IMR-90 (cell line): ENCODE results near the gene MRPL33. TPM values are rescaled to one million over a fixed set of nuclear protein-coding genes. Genes with fewer than 3 reads are reported as not detected.

Experiments
- ATAC-seq: fragments of 200-7000 bp; cut with Tn5 transposase; 2 replicates; pipeline ENCODE4 v1.9.1; 2020; ENCODE audit warnings: low read depth, mild to moderate bottlenecking, moderate library complexity
- BruUV-seq: library from RNA; stranded (reverse); fragments of 400-500 nt; replicated peaks from 2 replicates; lab custom pipeline; 2021; lab: Mats Ljungman, UMichigan
- CTCF ChIA-PET: fragments of 300-600 bp; formaldehyde crosslinking; extraction: SDS; loops from one replicate; lab custom pipeline; 2021; ENCODE audit warnings: antibody characterized with exemption; lab: Yijun Ruan, JAX
- POLR2A ChIA-PET: fragments of 300-600 bp; sonication (Branson Sonifier 250); formaldehyde crosslinking; loops from one replicate; lab custom pipeline; 2022; ENCODE audit warnings: antibody characterized with exemption; ENCODE audit not compliant: unreplicated experiment; lab: Charles Lee
- DNase-seq: peaks from one replicate; pipeline ENCODE4 v3.0.0; 2013
- H2AFZ ChIP-seq: replicated peaks from 2 replicates; pipeline ENCODE3; 2013; ENCODE audit warnings: low read length, mild to moderate bottlenecking; ENCODE audit not compliant: poor library complexity
- H2AK5ac ChIP-seq: 2 replicates; pipeline ENCODE4 v1.6.1; 2013; ENCODE audit warnings: low read depth, low read length, inconsistent platforms
- H2AK9ac ChIP-seq: replicated peaks from 2 replicates; pipeline ENCODE3; 2013; ENCODE audit warnings: mild to moderate bottlenecking, low read depth, low read length, moderate library complexity; ENCODE audit not compliant: poor library complexity
- H2BK120ac ChIP-seq: 2 replicates; pipeline ENCODE4 v1.6.1; 2013; ENCODE audit warnings: low read depth, low read length, inconsistent platforms
- H2BK15ac ChIP-seq: 3 replicates; pipeline ENCODE4 v1.6.1; 2013; ENCODE audit warnings: low read depth, low read length, inconsistent platforms
- H2BK20ac ChIP-seq: 2 replicates; pipeline ENCODE4 v1.6.1; 2013; ENCODE audit warnings: low read depth, mild to moderate bottlenecking, inconsistent platforms, low read length, moderate library complexity
- H2BK5ac ChIP-seq: 2 replicates; pipeline ENCODE4 v1.6.1; 2013; ENCODE audit warnings: mild to moderate bottlenecking, low read depth, low read length, inconsistent platforms; ENCODE audit not compliant: poor library complexity, severe bottlenecking
- H3K14ac ChIP-seq: replicated peaks from 2 replicates; pipeline ENCODE4 v1.6.1; 2013; ENCODE audit warnings: low read depth, low read length, inconsistent platforms
- H3K18ac ChIP-seq: 2 replicates; pipeline ENCODE4 v1.6.1; 2013; ENCODE audit warnings: low read depth, low read length, control low read depth
- H3K23ac ChIP-seq: 2 replicates; pipeline ENCODE4 v1.6.1; 2013; ENCODE audit warnings: low read depth, low read length, inconsistent platforms
- H3K27ac ChIP-seq: 2 replicates; pipeline ENCODE4 v1.5.1; 2013; ENCODE audit warnings: mild to moderate bottlenecking, control low read depth, low read length; ENCODE audit not compliant: insufficient read depth
- H3K27me3 ChIP-seq: 2 replicates; pipeline ENCODE4 v1.6.1; 2013; ENCODE audit warnings: low read length; ENCODE audit not compliant: control insufficient read depth, insufficient read depth
- H3K36me3 ChIP-seq: 2 replicates; pipeline ENCODE4 v1.6.1; 2013; ENCODE audit warnings: low read length, mixed read lengths; ENCODE audit not compliant: control insufficient read depth, insufficient read depth
- H3K4ac ChIP-seq: 2 replicates; pipeline ENCODE4 v1.6.1; 2013; ENCODE audit warnings: low read depth, low read length, inconsistent platforms
- H3K4me1 ChIP-seq: 2 replicates; pipeline ENCODE4 v1.6.1; 2013; ENCODE audit warnings: low read length, mixed read lengths; ENCODE audit not compliant: control insufficient read depth, insufficient read depth
- H3K4me2 ChIP-seq: 2 replicates; pipeline ENCODE4 v1.6.1; 2013; ENCODE audit warnings: low read depth, mild to moderate bottlenecking, control low read depth, low read length, moderate library complexity
- H3K4me3 ChIP-seq: 2 replicates; pipeline ENCODE4 v1.5.1; 2013; ENCODE audit warnings: low read depth, mild to moderate bottlenecking, control low read depth, low read length, moderate library complexity; ENCODE audit not compliant: insufficient read depth
- H3K56ac ChIP-seq: 2 replicates; pipeline ENCODE4 v1.6.1; 2013; ENCODE audit warnings: low read length, inconsistent platforms; ENCODE audit not compliant: insufficient read depth; ENCODE audit errors: extremely low read depth
- H3K79me1 ChIP-seq, 2 experiments: 2 replicates each; pipeline ENCODE4 v1.6.1; 2013; ENCODE audit warnings: low read length in 2 of 2, inconsistent platforms in 1 of 2, low read depth in 1 of 2
- H3K9ac ChIP-seq: 2 replicates; pipeline ENCODE4 v1.6.1; 2013; ENCODE audit warnings: low read depth, low read length, control low read depth
- H3K9me1 ChIP-seq: 2 replicates; pipeline ENCODE4 v1.6.1; 2013; ENCODE audit warnings: low read length, inconsistent platforms; ENCODE audit not compliant: insufficient read depth
- H3K9me3 ChIP-seq: 2 replicates; pipeline ENCODE4 v1.6.1; 2013; ENCODE audit warnings: low read length; ENCODE audit not compliant: control insufficient read depth, insufficient read depth
- H4K20me1 ChIP-seq: 2 replicates; pipeline ENCODE4 v1.6.1; 2013; ENCODE audit warnings: low read length, inconsistent platforms; ENCODE audit not compliant: insufficient read depth
- H4K5ac ChIP-seq: 2 replicates; pipeline ENCODE4 v1.6.1; 2013; ENCODE audit warnings: mild to moderate bottlenecking, low read depth, low read length, control low read depth
- H4K8ac ChIP-seq, 2 experiments: 2 replicates each; pipeline ENCODE4 v1.6.1; 2013; ENCODE audit warnings: low read depth in 2 of 2, low read length in 2 of 2, control low read depth in 1 of 2, inconsistent platforms in 1 of 2
- H4K91ac ChIP-seq: 2 replicates; pipeline ENCODE4 v1.6.1; 2013; ENCODE audit warnings: low read depth, low read length, inconsistent platforms; ENCODE audit not compliant: insufficient read depth
- CTCF ChIP-seq: conservative IDR thresholded peaks from 2 replicates; pipeline ENCODE4 v1.5.1; 2012; ENCODE audit warnings: mild to moderate bottlenecking, low read depth, low read length, improper control_type of control experiment
- FOS ChIP-seq: fragments of 150-350 bp; IDR thresholded peaks from 2 replicates; pipeline ENCODE4 v1.6.1; 2016; ENCODE audit warnings: low read depth, low read length
- MAZ ChIP-seq: IDR thresholded peaks from 2 replicates; pipeline ENCODE4 v1.6.1; 2012; ENCODE audit warnings: low read depth, mild to moderate bottlenecking, low read length, improper control_type of control experiment, moderate library complexity, borderline replicate concordance
- MXI1 ChIP-seq: IDR thresholded peaks from 2 replicates; pipeline ENCODE4 v1.6.1; 2012; ENCODE audit warnings: low read depth, mild to moderate bottlenecking, low read length, moderate library complexity, borderline replicate concordance
- NFE2L2 ChIP-seq: fragments of 150-350 bp; IDR thresholded peaks from 2 replicates; pipeline ENCODE4 v1.6.1; 2016; ENCODE audit warnings: low read depth, mild to moderate bottlenecking, low read length
- WGBS, 2 experiments: methylation state at CpG; one replicate each; pipeline versions ENCODE4 v1.1.5 to v1.1.7; 2013; ENCODE audit warnings: missing lambda C conversion rate in 2 of 2; ENCODE audit not compliant: insufficient read length in 1 of 2; ENCODE audit errors: extremely low coverage in 2 of 2; 5-methylcytosine and 5-hydroxymethylcytosine counted together
- dilution Hi-C: fragments of 300-500 bp; cut with HindIII; formaldehyde crosslinking; loops from one replicate; pipeline ENCODE4 v1.14.3; 2018; ENCODE audit warnings: low sequenced_read_pairs; ENCODE audit not compliant: unreplicated experiment
- in situ Hi-C: fragments of 300-500 bp; cut with MboI; formaldehyde crosslinking; loops from 3 replicates; pipeline ENCODE4 v1.14.3; 2019; ENCODE audit warnings: low sequenced_read_pairs, inconsistent platforms, mixed read lengths
- intact Hi-C: fragments of 100-400 bp; cut with micrococcal nuclease; formaldehyde crosslinking; loops from 2 replicates; pipeline ENCODE4 v1.10.0; 2022
- polyA plus RNA-seq, 3 experiments: library from polyadenylated mRNA; depleted of rRNA; stranded (reverse); fragments of >200 nt; gene quantifications; 2 replicates each; pipeline ENCODE4 v1.2.3, GENCODE V29; 2012; ENCODE audit warnings: low replicate concordance in 1 of 3
- total RNA-seq: library from RNA; depleted of rRNA; stranded (reverse); fragments of >200 nt; gene quantifications from 2 replicates; pipeline ENCODE4 v1.2.3, GENCODE V29; 2012

Gene MRPL33
- total and polyA plus RNA-seq, 2 of the 4 experiments (the other 2 are of a cell fraction) = 13.3 to 101 TPM

- Histone ChIP-seq H3K9me3 (no peaks in the 10 kb centered on the region), H3K27me3 (no peaks in the 10 kb centered on the region), H3K27ac (no peak overlapping the region), H3K23ac (no peak overlapping the region), H3K4me1 (peaks cover 4% of the 10 kb centered on the region), H3K18ac (no peak overlapping the region), H2BK20ac (no peak overlapping the region), H3K9me1 (peaks cover 2% of the 10 kb centered on the region; the same call in 1 of the 2 replicates), H3K4me2 (no peak overlapping the region), H3K79me1 (no peaks in the 10 kb centered on the region), H4K91ac (no peak overlapping the region), H4K8ac (no peak overlapping the region), H3K9ac (no peak overlapping the region), H2AFZ (no peak overlapping the region), H2AK9ac (no peak overlapping the region), H4K5ac (no peak overlapping the region), H2BK15ac (no peak overlapping the region), H3K56ac (no peak overlapping the region), H2BK5ac (no peak overlapping the region), H2AK5ac (no peak overlapping the region), H3K36me3 (no peaks in the 10 kb centered on the region), H3K14ac (no peak overlapping the region), H3K4ac (no peak overlapping the region), H3K4me3 (no peak overlapping the region), H4K20me1 (no peaks in the 10 kb centered on the region), H2BK120ac (no peak overlapping the region)
- ATAC-seq (no peak), DNase-seq (no peak)
- in situ Hi-C loops = no loop called here
- CTCF ChIA-PET = no interaction called here
- no TSS peak for BruUV-seq
- dilution Hi-C loops = no loop called here
- POLR2A ChIA-PET = no interaction called here
- TF ChIP-seq NFE2L2 = no peak
- TF ChIP-seq CTCF = no peak
- TF ChIP-seq MXI1 = no peak
- TF ChIP-seq FOS = no peak
- TF ChIP-seq MAZ = no peak
- intact Hi-C loops = no loop called here
- 90% methylated on average over 4 of the region's 4 CpGs; no CpG with 5 or more reads in 1 of the 2 experiments for WGBS, 2 experiments
These were observed 44.4 kb downstream of the MRPL33 start for GRCh38 chr2:27815860-27816438.
